Peyer's patch (tissue), 4 donors: Measurements from ENCODE around the gene ANKS1A. TPM values are rescaled to one million over a fixed set of nuclear protein-coding genes. Genes with fewer than 3 reads are reported as not detected.

Experiments
- DNase-seq, 3 donors: peaks; one replicate each; pipeline ENCODE4 v3.0.0-alpha.2; 2017 to 2019
- H3K27ac ChIP-seq, 4 donors: fragments of 200-600 bp; sonication (generic); one replicate each; pipeline ENCODE4 v1.5.1; 2016 to 2019
- H3K27me3 ChIP-seq, 2 donors: fragments of 200-600 bp; sonication (generic); one replicate each; pipeline ENCODE4 v1.5.1; 2019
- H3K36me3 ChIP-seq, 3 donors: fragments of 200-600 bp; sonication (generic); one replicate each; pipeline ENCODE4 v1.5.1; 2016 to 2019
- H3K4me1 ChIP-seq, 4 donors: fragments of 200-600 bp; sonication (generic); one replicate each; pipeline ENCODE4 v1.5.1; 2016 to 2019
- H3K4me3 ChIP-seq, 4 donors: fragments of 200-600 bp; sonication (generic); 1 replicate in 3 of 4; 2 replicates in 1 of 4; pipeline ENCODE4 v1.5.1; 2016 to 2019; ENCODE audit warnings: mild to moderate bottlenecking in 1 of 4
- H3K9me3 ChIP-seq, 4 donors: fragments of 200-600 bp; sonication (generic); one replicate each; pipeline ENCODE4 v1.5.1; 2016 to 2019; ENCODE audit warnings: mild to moderate bottlenecking in 1 of 4
- POLR2A ChIP-seq, 2 donors: fragments of 450-650 bp; IDR thresholded peaks; one replicate each; pipeline ENCODE4 v1.5.1; 2017; ENCODE audit warnings: antibody characterized with exemption in 2 of 2, mild to moderate bottlenecking in 2 of 2, moderate library complexity in 2 of 2
- total RNA-seq, 4 donors: library from RNA; depleted of rRNA; stranded (reverse); fragments of >200 nt; gene quantifications; one replicate each; pipeline ENCODE4 v1.1.0, GENCODE V29; 2016
- TF ChIP-seq, protein P1 (sequence below), 6 experiments: fragments of 450-650 bp in 4 of 6; fragments of 200-600 bp in 2 of 6; sonication (generic) in 1 of 6; IDR thresholded peaks; one replicate each; pipeline ENCODE4 v1.5.1; 2017 to 2019; ENCODE audit warnings: antibody characterized with exemption in 6 of 6, mild to moderate bottlenecking in 3 of 6, moderate library complexity in 1 of 6

ANKS1A gene
- total RNA-seq, 4 donors from 2014 or later, result 24.3 to 42.1 (median 31.9) TPM

DNA sequence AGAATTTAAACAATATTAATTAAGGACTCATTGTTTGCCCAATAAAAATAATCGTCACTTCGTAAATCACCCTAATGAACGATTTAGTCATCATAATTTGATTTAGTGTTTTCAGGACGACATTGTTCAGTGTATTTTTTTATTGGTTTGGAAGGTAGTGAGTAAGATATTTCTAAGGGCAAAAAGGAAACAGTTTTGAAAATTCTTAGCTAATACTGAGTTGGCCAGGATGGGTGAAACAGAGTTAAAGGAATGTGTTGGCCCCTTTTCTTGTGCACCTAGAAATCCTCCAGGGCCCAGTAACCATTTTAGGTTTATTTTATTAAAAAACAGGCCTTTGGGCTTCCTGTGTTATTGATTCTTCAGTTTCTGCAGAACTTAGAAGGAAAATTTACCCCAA, 25.3 kb downstream of the ANKS1A start:
- no peak overlapping the region for H3K27ac ChIP-seq
- H3K27me3 ChIP-seq, result no peaks in the 10 kb centered on the region
- no peaks in the 10 kb centered on the region for H3K36me3 ChIP-seq

DNA sequence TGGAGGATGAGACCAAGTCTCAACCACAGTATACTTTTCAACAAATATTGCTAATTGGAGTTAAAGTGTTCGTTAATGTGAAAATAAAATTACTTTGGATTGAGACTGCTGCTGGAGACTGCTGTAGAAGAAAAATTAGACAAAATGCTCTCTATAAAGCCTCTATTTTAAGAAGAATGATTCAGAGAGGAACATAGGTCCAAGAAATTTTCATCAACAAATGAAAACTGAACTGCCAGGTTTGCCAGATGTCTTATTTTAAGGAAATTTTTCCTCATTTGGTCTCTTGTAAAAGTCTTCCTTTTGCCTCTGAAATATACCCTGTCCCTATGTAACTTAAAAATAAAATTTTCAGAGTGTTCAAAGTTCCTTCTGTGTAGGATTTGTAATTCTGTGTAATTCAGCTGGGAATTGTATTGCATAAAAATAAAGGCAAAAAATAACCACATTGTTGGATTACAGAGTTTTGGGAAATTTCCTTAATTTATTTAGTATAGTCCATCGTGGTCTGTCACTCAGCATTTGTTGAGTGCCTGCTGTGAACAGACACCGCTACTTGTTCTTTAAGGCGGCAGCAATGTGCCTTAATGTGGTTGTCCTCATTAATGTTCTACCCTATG, 27.4 kb downstream of the ANKS1A start:
- Histone ChIP-seq H3K4me3 (no peak overlapping the region), H3K27ac (no peak overlapping the region), H3K4me1 (peaks cover 0 to 11% (median 0%) of the 10 kb centered on the region in 4 donors), H3K9me3 (no peaks in the 10 kb centered on the region), H3K27me3 (no peaks in the 10 kb centered on the region), H3K36me3 (no peaks in the 10 kb centered on the region)
- no peak for DNase-seq
- TF ChIP-seq, protein P1, sequence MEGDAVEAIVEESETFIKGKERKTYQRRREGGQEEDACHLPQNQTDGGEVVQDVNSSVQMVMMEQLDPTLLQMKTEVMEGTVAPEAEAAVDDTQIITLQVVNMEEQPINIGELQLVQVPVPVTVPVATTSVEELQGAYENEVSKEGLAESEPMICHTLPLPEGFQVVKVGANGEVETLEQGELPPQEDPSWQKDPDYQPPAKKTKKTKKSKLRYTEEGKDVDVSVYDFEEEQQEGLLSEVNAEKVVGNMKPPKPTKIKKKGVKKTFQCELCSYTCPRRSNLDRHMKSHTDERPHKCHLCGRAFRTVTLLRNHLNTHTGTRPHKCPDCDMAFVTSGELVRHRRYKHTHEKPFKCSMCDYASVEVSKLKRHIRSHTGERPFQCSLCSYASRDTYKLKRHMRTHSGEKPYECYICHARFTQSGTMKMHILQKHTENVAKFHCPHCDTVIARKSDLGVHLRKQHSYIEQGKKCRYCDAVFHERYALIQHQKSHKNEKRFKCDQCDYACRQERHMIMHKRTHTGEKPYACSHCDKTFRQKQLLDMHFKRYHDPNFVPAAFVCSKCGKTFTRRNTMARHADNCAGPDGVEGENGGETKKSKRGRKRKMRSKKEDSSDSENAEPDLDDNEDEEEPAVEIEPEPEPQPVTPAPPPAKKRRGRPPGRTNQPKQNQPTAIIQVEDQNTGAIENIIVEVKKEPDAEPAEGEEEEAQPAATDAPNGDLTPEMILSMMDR (IDR thresholded peaks at IDR 0.05), result no peak

More for the DNA sequence above, 25.3 kb downstream of the ANKS1A start:
- Histone ChIP-seq H3K4me1 (peaks cover 0 to 11% (median 2%) of the 10 kb centered on the region in 4 donors), H3K4me3 (no peak overlapping the region), H3K9me3 (no peaks in the 10 kb centered on the region)
- DNase-seq, result no peak
- no peak for TF ChIP-seq POLR2A (IDR thresholded peaks at IDR 0.05)
- TF ChIP-seq, protein P1 (IDR thresholded peaks at IDR 0.05), result no peak

DNA sequence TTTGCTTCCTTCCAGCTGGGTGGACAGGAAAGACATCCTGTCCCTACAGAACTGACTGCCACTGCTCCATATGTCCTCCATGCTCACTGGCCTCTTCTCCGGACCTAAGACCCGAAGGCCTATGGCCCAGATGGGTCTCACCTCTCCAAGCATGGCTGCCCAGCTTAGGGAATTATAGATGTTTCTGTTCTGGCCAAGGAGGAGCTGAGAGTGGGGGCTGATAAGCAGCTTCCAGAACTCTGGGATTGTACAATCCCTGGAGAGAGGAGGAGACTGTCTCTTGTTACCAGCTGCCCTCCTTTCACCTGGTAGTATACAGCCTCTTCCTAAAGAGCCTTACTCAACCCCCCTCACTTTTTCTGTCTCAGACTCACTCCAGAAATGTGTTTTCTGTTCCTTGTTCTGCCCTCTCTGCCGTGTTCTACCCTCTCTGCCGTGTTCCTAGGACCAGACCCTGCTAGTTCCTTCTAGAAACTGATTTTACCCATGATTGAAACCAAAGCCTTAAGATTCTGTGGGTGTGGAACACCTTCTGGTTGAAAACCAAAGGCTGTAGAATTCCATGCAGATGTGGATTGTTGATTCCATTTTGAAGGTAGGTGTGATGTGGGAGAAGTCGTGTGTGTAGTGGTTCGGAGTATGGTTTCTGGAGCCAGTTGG, 28.7 kb downstream of the ANKS1A start:
- no peak for TF ChIP-seq POLR2A (IDR thresholded peaks at IDR 0.05)

DNA sequence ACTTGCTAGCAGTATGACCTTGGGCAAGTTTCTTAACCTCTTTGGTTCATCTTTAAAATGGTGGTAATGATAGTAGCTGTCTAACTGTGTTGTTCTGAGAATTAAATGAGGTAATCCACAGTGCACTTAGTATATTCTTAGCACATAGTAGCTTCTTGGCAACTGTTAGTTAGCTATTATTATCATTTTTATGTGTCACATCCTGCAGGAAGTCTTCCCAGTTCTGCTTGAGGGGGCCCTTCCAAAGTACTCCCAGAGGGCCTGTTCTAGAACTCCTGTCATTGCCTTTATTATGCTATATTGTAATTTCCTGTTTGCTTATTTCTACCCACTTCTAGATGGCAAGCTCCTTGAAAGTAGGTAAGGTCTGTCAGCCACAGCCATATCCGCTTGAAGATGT, 30.6 kb downstream of the ANKS1A start:
- Histone ChIP-seq H3K9me3 (no peaks in the 10 kb centered on the region), H3K27ac (no peak overlapping the region), H3K27me3 (no peaks in the 10 kb centered on the region), H3K36me3 (no peaks in the 10 kb centered on the region), H3K4me1 (no peaks in the 10 kb centered on the region), H3K4me3 (no peak overlapping the region)
- no peak for TF ChIP-seq POLR2A (IDR thresholded peaks at IDR 0.05)
- TF ChIP-seq, protein P1 (IDR thresholded peaks at IDR 0.05), result no peak
- DNase-seq, result no peak

More for the DNA sequence above, 28.7 kb downstream of the ANKS1A start:
- no peak for DNase-seq
- Histone ChIP-seq H3K4me1 (peaks cover 0 to 6% (median 0%) of the 10 kb centered on the region in 4 donors), H3K9me3 (no peaks in the 10 kb centered on the region), H3K27me3 (no peaks in the 10 kb centered on the region), H3K36me3 (no peaks in the 10 kb centered on the region), H3K4me3 (no peak overlapping the region), H3K27ac (no peak overlapping the region)

GRCh38 chr6:34920097-34920496, 31.0 kb downstream of the ANKS1A start:
- no peaks in the 10 kb centered on the region for H3K4me1 ChIP-seq
- no peak for DNase-seq
- H3K36me3 ChIP-seq, result no peaks in the 10 kb centered on the region
- TF ChIP-seq POLR2A (IDR thresholded peaks at IDR 0.05), result no peak
- TF ChIP-seq, protein P1 (IDR thresholded peaks at IDR 0.05), result no peak
- H3K27ac ChIP-seq, result no peak overlapping the region
- no peak overlapping the region for H3K4me3 ChIP-seq
- H3K27me3 ChIP-seq, result no peaks in the 10 kb centered on the region
- no peaks in the 10 kb centered on the region for H3K9me3 ChIP-seq

- no peak for DNase-seq
- Histone ChIP-seq H3K27ac (no peak overlapping the region), H3K4me3 (no peak overlapping the region), H3K9me3 (no peaks in the 10 kb centered on the region), H3K4me1 (no peaks in the 10 kb centered on the region), H3K27me3 (no peaks in the 10 kb centered on the region), H3K36me3 (no peaks in the 10 kb centered on the region)
- TF ChIP-seq POLR2A (IDR thresholded peaks at IDR 0.05), result no peak
- TF ChIP-seq, protein P1 (IDR thresholded peaks at IDR 0.05), result no peak
These were observed 33.2 kb downstream of the ANKS1A start for GRCh38 chr6:34922177-34922663.
